HepG2 (cell line): ENCODE results near the gene VWA1. TPM values are rescaled to one million over a fixed set of nuclear protein-coding genes. Genes with fewer than 3 reads are reported as not detected.

ENCODE experiments used
- ATAC-seq: fragments of 200-7000 bp; cut with Tn5 transposase; 3 replicates; pipeline ENCODE4 v1.9.1; 2020; ENCODE audit warnings: mild to moderate bottlenecking, moderate library complexity
- BruUV-seq: library from RNA; stranded (reverse); fragments of 400-500 nt; replicated peaks from 2 replicates; lab custom pipeline; 2021; lab: Mats Ljungman, UMichigan
- CTCF ChIA-PET: fragments of 300-600 bp; formaldehyde crosslinking; extraction: SDS; loops from one replicate; lab custom pipeline; 2021; ENCODE audit warnings: low total read pairs, inconsistent platforms, low intra/inter-chr PET ratio; lab: Yijun Ruan, JAX
- POLR2A ChIA-PET: fragments of 350-600 bp; sonication (Branson Sonifier 250); formaldehyde crosslinking; loops from one replicate; lab custom pipeline; 2020; ENCODE audit warnings: antibody characterized with exemption, inconsistent platforms; lab: Yijun Ruan, JAX
- DNase-seq: peaks from one replicate; pipeline ENCODE4 v3.0.0-alpha.2; 2015; ENCODE audit warnings: low spot score
- FAIRE-seq: peaks from 3 replicates; lab custom pipeline; 2011; peaks lifted over from hg19 to GRCh38; lab: Jason Lieb, UNC
- H2AFZ ChIP-seq: one replicate; pipeline ENCODE4 v1.6.1; 2011; ENCODE audit warnings: low read length, inconsistent platforms
- H3K27ac ChIP-seq: fragments of 300-600 bp; 3 replicates; pipeline ENCODE4 v1.8.0; 2011; ENCODE audit warnings: mixed run types, mild to moderate bottlenecking, mixed read lengths, low read length, inconsistent platforms; ENCODE audit not compliant: insufficient read depth; ENCODE audit errors: extremely low read length
- H3K27me3 ChIP-seq, 2 experiments: fragments of 200-600 bp in 1 of 2; 2 replicates in 1 of 2; 3 replicates in 1 of 2; pipeline versions ENCODE4 v1.6.0 to v1.8.0; 2011; ENCODE audit warnings: low read length in 2 of 2, mild to moderate bottlenecking in 2 of 2, moderate library complexity in 2 of 2, inconsistent platforms in 1 of 2; ENCODE audit not compliant: insufficient read depth in 2 of 2, control insufficient read depth in 1 of 2
- H3K36me3 ChIP-seq, 2 experiments: fragments of 200-600 bp in 1 of 2; replicated peaks in 1 of 2; 2 replicates in 1 of 2; 3 replicates in 1 of 2; pipeline versions ENCODE4 v1.5.1 to v1.8.0; 2011; ENCODE audit warnings: low read length in 2 of 2, inconsistent platforms in 1 of 2; ENCODE audit not compliant: insufficient read depth in 2 of 2, control insufficient read depth in 1 of 2
- H3K4me1 ChIP-seq: 2 replicates; pipeline ENCODE4 v1.5.1; 2012; ENCODE audit warnings: low read length, inconsistent platforms; ENCODE audit not compliant: insufficient read depth
- H3K4me2 ChIP-seq: 2 replicates; pipeline ENCODE4 v1.6.0; 2011; ENCODE audit warnings: low read depth, low read length, inconsistent platforms
- H3K4me3 ChIP-seq, 3 experiments: fragments of 200-600 bp in 1 of 3; sonication (generic), shearing (Covaris generic) in 1 of 3; replicated peaks in 1 of 3; 2 replicates each; pipeline ENCODE4 v1.5.1; 2011 to 2016; ENCODE audit warnings: low read length in 3 of 3, inconsistent platforms in 2 of 3, low read depth in 2 of 3, mild to moderate bottlenecking in 2 of 3, control low read depth in 1 of 3, mixed read lengths in 1 of 3; ENCODE audit not compliant: insufficient read depth in 1 of 3
- H3K79me2 ChIP-seq: one replicate; pipeline ENCODE4 v1.6.1; 2011; ENCODE audit warnings: low read length, inconsistent platforms; ENCODE audit not compliant: insufficient read depth
- H3K9ac ChIP-seq: 2 replicates; pipeline ENCODE4 v1.6.0; 2011; ENCODE audit warnings: mild to moderate bottlenecking, low read depth, low read length, inconsistent platforms; ENCODE audit not compliant: insufficient read depth
- H3K9me3 ChIP-seq: 2 replicates; pipeline ENCODE4 v1.5.1; 2012; ENCODE audit warnings: mild to moderate bottlenecking, low read length
- H4K20me1 ChIP-seq: 2 replicates; pipeline ENCODE4 v1.6.0; 2011; ENCODE audit warnings: inconsistent platforms, mild to moderate bottlenecking, low read length, moderate library complexity; ENCODE audit not compliant: insufficient read depth
- MAFF ChIP-seq: IDR thresholded peaks from 2 replicates; pipeline ENCODE4 v1.6.1; 2011; ENCODE audit warnings: low read depth, low read length, improper control_type of control experiment
- MAFK ChIP-seq, 2 experiments: IDR thresholded peaks in 1 of 2; conservative IDR thresholded peaks in 1 of 2; 2 replicates each; pipeline ENCODE4 v1.6.1; 2011; ENCODE audit warnings: improper control_type of control experiment in 2 of 2, low read length in 2 of 2
- POLR2AphosphoS5 ChIP-seq: IDR thresholded peaks from 2 replicates; pipeline ENCODE4 v1.6.1; 2012; ENCODE audit warnings: low read depth, low read length
- POLR2G ChIP-seq: fragments of 200-400 bp; formaldehyde crosslinking; IDR thresholded peaks from 2 replicates; pipeline ENCODE4 v1.6.1; 2018; ENCODE audit warnings: mild to moderate bottlenecking, low read depth, low read length, moderate library complexity
- RBFOX2 ChIP-seq: fragments of 200-400 bp; formaldehyde crosslinking; IDR thresholded peaks from 2 replicates; pipeline ENCODE4 v1.6.1; 2017; ENCODE audit warnings: low read depth, mild to moderate bottlenecking, low read length
- ZNF549 ChIP-seq: sonication (generic); formaldehyde crosslinking; IDR thresholded peaks from 2 replicates; pipeline ENCODE4 v1.5.0; 2020; ENCODE audit warnings: missing genetic modification reagents
- WGBS: methylation state at CpG from one replicate; pipeline ENCODE4 v1.1.6; 2017; ENCODE audit warnings: low lambda C conversion rate; 5-methylcytosine and 5-hydroxymethylcytosine counted together
- in situ Hi-C: cut with HindIII; loops from 2 replicates; pipeline ENCODE4 v1.10.0; 2017; ENCODE audit warnings: low pct_unique_long_range_greater_than_20kb; ENCODE audit not compliant: extremely low pct_ligation_motif_present
- intact Hi-C: fragments of 100-400 bp; cut with micrococcal nuclease; formaldehyde crosslinking; loops from one replicate; pipeline ENCODE4 v1.10.0; 2022; ENCODE audit not compliant: unreplicated experiment
- polyA plus RNA-seq, 8 experiments: library from polyadenylated mRNA; depleted of rRNA in 3 of 8; stranded (reverse) in 7 of 8; unstranded in 1 of 8; fragments of >200 nt; fragmentation: Illumina TruSeq in 4 of 8; extraction: Trizol in 4 of 8; gene quantifications; 2 replicates each; pipeline versions ENCODE4 v1.2.1 to v1.2.3, GENCODE V29; 2011 to 2016; ENCODE audit warnings: low read depth in 4 of 8, missing spikeins in 1 of 8, mixed read lengths in 1 of 8; ENCODE audit not compliant: insufficient read depth in 1 of 8
- total RNA-seq, 5 experiments: library from RNA; depleted of rRNA; stranded (reverse); fragments of >200 nt; fragmentation: Illumina TruSeq; extraction: Trizol; gene quantifications; 2 replicates each; pipeline ENCODE4 v1.2.3, GENCODE V29; 2016; ENCODE audit warnings: low read depth in 1 of 5
- TF ChIP-seq, protein P1 (sequence below): sonication (generic); formaldehyde crosslinking; IDR thresholded peaks from 2 replicates; pipeline ENCODE4 v1.8.0; 2022; ENCODE audit warnings: mild to moderate bottlenecking, missing genetic modification reagents, borderline replicate concordance

VWA1 gene
- total and polyA plus RNA-seq, 2 of the 13 experiments (the other 11 are each of a cell fraction or from before 2014, with no cell fraction given), result 40.9 to 57.5 TPM

GRCh38 chr1:1403653-1404052 lies 31.8 kb upstream of the VWA1 start:
- Histone ChIP-seq H2AFZ (no peak overlapping the region), H3K27ac (peak overlapping the region; percentile 8), H3K27me3 (no peaks in the 10 kb centered on the region), H3K9me3 (no peaks in the 10 kb centered on the region), H3K4me1 (peaks cover 58% of the 10 kb centered on the region), H3K36me3 (peaks cover 6 to 27% of the 10 kb centered on the region in 2 experiments; a peak in 3 of 5 replicates)
- FAIRE-seq, result no peak
- intact Hi-C loops, result no loop called here
- POLR2A ChIA-PET, result interaction anchor here (2.0 to 12.4 kb wide), 5 partner anchors 15 to 102 kb away, joined by 6 to 355 read pairs (median 32); partner anchors contain the start of genes AURKAIP1 and VWA1
- 0 out of 2 replicates have a peak, but pooled peaks have one; percentile 38 for TF ChIP-seq POLR2G
- 0 out of 2 replicates have a peak, but pooled peaks have one; percentile 21 for TF ChIP-seq MAFF
- TF ChIP-seq ZNF549 (CRISPR knock-in tag), result no peak
- TF ChIP-seq POLR2AphosphoS5, result peak; percentile 41; the same call in 1 of the 2 replicates
- peak; percentile 39 to 50 for TF ChIP-seq MAFK (conservative IDR thresholded peaks at IDR 0.05 in 1 of 2, IDR thresholded peaks at IDR 0.05 in 1 of 2; ENCODE audit: low read length in 2 of 2)
- TF ChIP-seq, protein P1, sequence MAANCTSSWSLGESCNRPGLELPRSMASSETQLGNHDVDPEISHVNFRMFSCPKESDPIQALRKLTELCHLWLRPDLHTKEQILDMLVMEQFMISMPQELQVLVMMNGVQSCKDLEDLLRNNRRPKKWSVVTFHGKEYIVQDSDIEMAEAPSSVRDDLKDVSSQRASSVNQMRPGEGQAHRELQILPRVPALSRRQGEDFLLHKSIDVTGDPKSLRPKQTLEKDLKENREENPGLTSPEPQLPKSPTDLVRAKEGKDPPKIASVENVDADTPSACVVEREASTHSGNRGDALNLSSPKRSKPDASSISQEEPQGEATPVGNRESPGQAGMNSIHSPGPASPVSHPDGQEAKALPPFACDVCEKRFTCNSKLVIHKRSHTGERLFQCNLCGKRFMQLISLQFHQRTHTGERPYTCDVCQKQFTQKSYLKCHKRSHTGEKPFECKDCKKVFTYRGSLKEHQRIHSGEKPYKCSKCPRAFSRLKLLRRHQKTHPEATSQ (CRISPR knock-in tag), result no peak
- 0 out of 2 replicates have a peak, but pooled peaks have one; percentile 16 for TF ChIP-seq RBFOX2
- TF ChIP-seq, all 625 proteins: peak for 5
- H3K4me2 ChIP-seq, result no peak overlapping the region
- ATAC-seq (no peak), DNase-seq (no peak)
- CTCF ChIA-PET, result no interaction called here
- H3K9ac ChIP-seq, result no peak overlapping the region
- peaks cover 58% of the 10 kb centered on the region for H3K79me2 ChIP-seq
- no peak overlapping the region for H3K4me3 ChIP-seq
- H4K20me1 ChIP-seq, result peaks cover 24% of the 10 kb centered on the region
- 98% methylated on average over 7 of the region's 7 CpGs for WGBS
- no TSS peak for BruUV-seq
- in situ Hi-C loops, result loop anchor here (5.0 kb wide), 1 partner anchor 34 kb away; the partner anchor contains the start of gene VWA1
